Tongue (tissue), 2 donors: ENCODE data around the gene EMC6. TPM values are rescaled to one million over a fixed set of nuclear protein-coding genes. Genes with fewer than 3 reads are reported as not detected.

Source experiments
- DNase-seq: peaks from one replicate; pipeline ENCODE4 v3.0.0-alpha.2; 2015
- total RNA-seq: library from RNA; depleted of rRNA; stranded (reverse); fragments of >200 nt; gene quantifications from one replicate; pipeline ENCODE4 v1.2.3, GENCODE V29; 2014

The EMC6 gene
- total RNA-seq, 1 donor from 2014 or later = 14.7 TPM

DNA sequence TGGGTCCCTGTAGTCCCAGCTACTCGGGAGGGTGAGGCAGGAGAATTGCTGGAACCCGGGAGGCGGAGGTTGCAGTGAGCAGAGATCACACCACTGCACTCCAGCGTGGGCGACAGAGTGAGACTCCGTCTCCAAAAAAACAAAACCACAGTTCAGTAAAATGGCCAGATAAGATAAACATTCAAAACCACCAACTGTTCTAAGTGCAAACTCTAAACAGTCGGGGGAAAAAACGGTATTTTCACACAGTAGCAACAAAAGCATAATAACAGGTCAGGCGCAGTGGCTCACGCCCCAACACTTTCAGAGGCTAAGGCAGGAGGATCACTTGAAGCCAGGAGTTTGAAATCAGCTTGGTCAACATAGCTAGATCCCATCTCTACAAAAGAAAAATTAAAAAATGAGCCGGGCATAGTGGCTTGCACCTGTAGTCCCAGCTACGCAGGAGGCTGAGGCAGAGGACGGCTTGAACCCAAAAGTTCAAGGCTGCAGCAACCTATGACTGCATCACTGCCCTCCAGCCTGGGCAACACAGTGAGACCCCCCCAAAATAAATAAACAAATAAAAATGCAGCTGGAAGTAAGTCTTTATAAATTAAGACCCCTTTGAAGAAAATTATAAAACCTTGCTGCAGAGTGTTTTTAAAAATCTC is 44.3 kb downstream of the EMC6 start:
- no peak for DNase-seq

DNA sequence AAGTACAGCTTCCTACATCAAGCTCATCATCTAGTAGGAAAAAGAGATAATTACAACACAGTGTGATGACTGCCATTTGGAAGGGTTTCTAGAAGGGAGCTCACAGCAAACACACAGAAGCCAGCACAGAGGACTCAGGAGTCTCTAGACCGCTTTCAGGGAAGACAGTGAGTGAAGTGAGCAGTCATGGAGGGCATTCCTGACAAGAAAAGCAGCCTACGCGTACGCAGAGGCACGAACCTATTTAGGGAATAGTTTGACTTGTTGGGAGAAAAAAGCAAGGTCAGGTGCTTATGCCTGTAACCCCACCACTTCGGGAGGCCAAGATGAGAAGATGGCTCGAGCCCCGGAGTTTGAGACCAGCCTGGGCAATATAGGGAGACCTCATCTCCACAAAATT is 46.7 kb downstream of the EMC6 start:
- DNase-seq = no peak

DNA sequence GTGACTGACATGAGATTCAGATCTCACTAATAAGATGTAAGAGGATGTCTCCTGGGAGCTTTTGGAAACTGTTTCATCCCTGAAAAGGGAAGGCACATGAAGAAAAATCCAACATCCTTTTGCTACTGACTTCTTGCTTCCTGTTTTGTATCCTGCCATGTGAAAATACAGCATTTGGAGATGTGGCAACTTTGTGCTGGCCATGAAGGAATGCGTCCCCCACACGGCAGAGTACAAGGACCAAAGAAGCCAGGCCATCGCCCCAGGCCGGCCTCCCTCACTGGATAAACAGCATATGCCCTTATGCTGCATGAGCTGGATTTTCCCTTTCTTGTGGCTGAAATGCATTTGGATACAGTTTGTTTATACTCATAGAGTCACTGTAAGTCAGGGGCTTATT is 49.6 kb downstream of the EMC6 start:
- DNase-seq = no peak

DNA sequence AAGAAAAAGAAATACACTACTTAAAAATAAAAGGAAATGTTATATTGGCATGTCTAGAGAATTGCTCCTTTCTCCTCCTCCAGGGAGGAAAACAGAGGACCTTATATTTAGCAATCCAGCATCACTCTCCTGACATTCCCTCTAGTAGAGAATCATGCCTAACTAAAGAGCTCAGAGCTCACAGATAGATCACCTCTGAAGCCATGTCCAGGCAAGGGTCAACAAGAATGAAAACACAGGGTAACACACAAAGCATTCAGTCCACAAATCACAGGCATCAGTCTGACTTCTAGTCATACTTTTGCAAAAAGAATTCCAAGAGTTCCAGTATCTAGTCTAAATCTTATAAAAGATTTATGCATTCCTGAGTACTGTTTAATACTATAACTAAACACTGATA is 50.7 kb downstream of the EMC6 start:
- no peak for DNase-seq

Other genes starting within 250 kb of the EMC6 start
- not detected for gene OR1E2, start 235.0 kb upstream of the EMC6 start, total RNA-seq
- gene SPATA22, start 197.0 kb upstream of the EMC6 start, total RNA-seq = not detected
- 4.4 TPM for gene ASPA, start 192.8 kb upstream of the EMC6 start, total RNA-seq
- 1.8 TPM for gene TRPV3, start 111.0 kb upstream of the EMC6 start, total RNA-seq
- gene TRPV1, start 59.4 kb upstream of the EMC6 start, total RNA-seq = 8.2 TPM
- gene SHPK, start 32.6 kb upstream of the EMC6 start, total RNA-seq = 15.3 TPM
- gene CTNS, start 32.1 kb upstream of the EMC6 start, total RNA-seq = 14.7 TPM
- 53.7 TPM for gene TAX1BP3, start 234 bp upstream of the EMC6 start, total RNA-seq
- 13.5 TPM for gene P2RX5, start 27.3 kb downstream of the EMC6 start, total RNA-seq
- gene HASPIN, start 55.1 kb downstream of the EMC6 start, total RNA-seq = 2.3 TPM
- 15.3 TPM for gene ITGAE, start 132.4 kb downstream of the EMC6 start, total RNA-seq
- 31.7 TPM for gene NCBP3, start 177.4 kb downstream of the EMC6 start, total RNA-seq
- 6.1 TPM for gene CAMKK1, start 224.2 kb downstream of the EMC6 start, total RNA-seq
- gene P2RX1, start 247.7 kb downstream of the EMC6 start, total RNA-seq = 2.3 TPM